ENCODE results near the gene STK11IP. TPM values are rescaled to one million over a fixed set of nuclear protein-coding genes. Genes with fewer than 3 reads are reported as not detected.

STK11IP gene
- total RNA-seq, 3 donors from 2014 or later, result 34.6 to 42.0 (median 39.6) TPM

DNA sequence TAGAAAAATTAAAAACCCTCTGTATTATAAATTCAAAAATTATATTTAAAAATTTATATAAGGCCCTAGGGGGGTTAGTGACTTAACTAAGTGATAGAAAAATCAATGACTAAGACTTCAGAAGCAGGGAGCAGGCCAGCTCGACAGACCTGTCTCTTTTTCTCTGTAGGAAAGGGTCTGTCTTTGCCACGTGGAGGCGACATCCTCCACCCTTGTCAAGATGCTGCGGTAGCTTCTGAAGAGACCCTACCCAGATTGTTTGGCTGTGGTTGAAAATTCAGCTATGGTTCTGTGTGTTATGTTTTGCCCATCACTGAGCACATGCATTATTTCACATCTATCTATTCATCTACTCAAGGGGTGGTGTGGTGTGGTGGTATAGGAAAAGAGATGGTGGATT, 21.6 kb downstream of the STK11IP start:
- no peak for DNase-seq
- no peak overlapping the region for H3K4me3 ChIP-seq
- no peaks in the 10 kb centered on the region for H3K4me1 ChIP-seq (ENCODE audit: low read depth)
- no peak for ATAC-seq
- TF ChIP-seq, protein P1, sequence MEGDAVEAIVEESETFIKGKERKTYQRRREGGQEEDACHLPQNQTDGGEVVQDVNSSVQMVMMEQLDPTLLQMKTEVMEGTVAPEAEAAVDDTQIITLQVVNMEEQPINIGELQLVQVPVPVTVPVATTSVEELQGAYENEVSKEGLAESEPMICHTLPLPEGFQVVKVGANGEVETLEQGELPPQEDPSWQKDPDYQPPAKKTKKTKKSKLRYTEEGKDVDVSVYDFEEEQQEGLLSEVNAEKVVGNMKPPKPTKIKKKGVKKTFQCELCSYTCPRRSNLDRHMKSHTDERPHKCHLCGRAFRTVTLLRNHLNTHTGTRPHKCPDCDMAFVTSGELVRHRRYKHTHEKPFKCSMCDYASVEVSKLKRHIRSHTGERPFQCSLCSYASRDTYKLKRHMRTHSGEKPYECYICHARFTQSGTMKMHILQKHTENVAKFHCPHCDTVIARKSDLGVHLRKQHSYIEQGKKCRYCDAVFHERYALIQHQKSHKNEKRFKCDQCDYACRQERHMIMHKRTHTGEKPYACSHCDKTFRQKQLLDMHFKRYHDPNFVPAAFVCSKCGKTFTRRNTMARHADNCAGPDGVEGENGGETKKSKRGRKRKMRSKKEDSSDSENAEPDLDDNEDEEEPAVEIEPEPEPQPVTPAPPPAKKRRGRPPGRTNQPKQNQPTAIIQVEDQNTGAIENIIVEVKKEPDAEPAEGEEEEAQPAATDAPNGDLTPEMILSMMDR (IDR thresholded peaks at IDR 0.05), result no peak
- no peaks in the 10 kb centered on the region for H3K9me3 ChIP-seq
- intact Hi-C loops (cut with DNase I, micrococcal nuclease), result no loop called here
- no peaks in the 10 kb centered on the region for H3K36me3 ChIP-seq (ENCODE audit: low read depth)

DNA sequence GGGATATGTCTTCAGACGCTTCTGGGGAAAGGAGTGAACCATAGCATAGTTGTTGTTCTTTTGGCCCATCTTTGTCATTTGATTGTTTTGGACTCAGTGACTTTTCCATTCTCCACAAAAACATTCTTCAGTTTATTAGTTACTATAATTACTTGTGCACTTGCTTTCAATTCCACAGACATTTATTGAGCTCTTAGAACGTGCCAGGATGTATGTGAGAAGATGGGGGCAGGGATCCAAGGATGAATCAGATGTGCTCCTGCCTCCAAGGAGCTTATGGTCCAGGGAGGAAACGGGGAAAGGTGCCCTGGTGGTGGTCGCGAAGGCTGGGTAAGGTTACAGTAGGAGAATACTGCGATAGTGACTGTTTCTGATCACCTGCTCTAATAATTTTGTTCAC, 22.9 kb downstream of the STK11IP start:
- no peaks in the 10 kb centered on the region for H3K4me1 ChIP-seq (ENCODE audit: low read depth)
- TF ChIP-seq, protein P1 (IDR thresholded peaks at IDR 0.05), result no peak
- intact Hi-C loops (cut with DNase I, micrococcal nuclease), result no loop called here
- H3K9me3 ChIP-seq, result no peaks in the 10 kb centered on the region
- H3K4me3 ChIP-seq, result no peak overlapping the region
- ATAC-seq (no peak), DNase-seq (no peak)
- no peaks in the 10 kb centered on the region for H3K36me3 ChIP-seq (ENCODE audit: low read depth)

DNA sequence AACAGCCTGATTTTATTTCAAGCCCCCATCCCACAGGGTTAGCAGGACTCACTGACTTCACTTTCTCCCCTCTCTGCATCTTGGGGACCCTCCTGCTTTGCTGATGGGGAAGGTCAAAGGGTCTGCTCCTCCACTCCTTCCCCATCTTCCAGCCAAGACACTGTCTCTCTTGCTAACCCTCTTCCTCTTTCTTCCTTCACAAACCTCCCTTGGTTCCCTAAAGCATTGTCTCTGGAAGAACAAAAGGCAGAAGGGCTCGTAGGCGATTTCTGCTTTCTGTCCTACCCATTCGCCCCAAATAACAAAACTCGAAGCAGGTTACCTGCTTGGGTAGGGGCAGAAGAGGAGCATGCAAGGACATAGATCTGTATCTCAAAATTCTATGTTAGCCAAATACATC, 24.3 kb downstream of the STK11IP start:
- TF ChIP-seq, protein P1 (IDR thresholded peaks at IDR 0.05), result no peak
- ATAC-seq (no peak), DNase-seq (no peak)
- Histone ChIP-seq H3K4me1 (ENCODE audit: low read depth) (no peaks in the 10 kb centered on the region), H3K9me3 (no peaks in the 10 kb centered on the region), H3K36me3 (ENCODE audit: low read depth) (no peaks in the 10 kb centered on the region), H3K4me3 (no peak overlapping the region)
- intact Hi-C loops (cut with DNase I, micrococcal nuclease), result no loop called here

DNA sequence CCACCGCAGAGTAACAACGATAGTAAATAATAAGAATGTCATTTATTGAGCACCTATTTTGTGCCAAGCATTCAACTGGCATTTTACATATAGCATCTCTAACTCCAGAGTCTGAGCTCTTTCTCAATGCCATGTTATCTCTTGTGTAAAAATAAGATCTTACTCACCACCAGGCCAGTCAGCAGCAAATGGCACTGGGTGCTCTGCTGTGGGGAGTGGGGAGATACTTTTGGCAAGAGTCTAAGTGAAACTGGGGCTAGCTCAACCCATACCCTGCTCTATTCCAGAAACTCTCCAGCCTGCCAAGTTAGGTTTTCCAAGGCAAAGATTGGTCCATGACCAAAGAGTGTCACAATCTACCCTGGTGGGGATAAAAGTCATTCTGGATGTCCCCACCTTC, 24.8 kb downstream of the STK11IP start:
- intact Hi-C loops (cut with DNase I, micrococcal nuclease), result no loop called here
- TF ChIP-seq, protein P1 (IDR thresholded peaks at IDR 0.05), result no peak
- DNase-seq (no peak), ATAC-seq (no peak)
- Histone ChIP-seq H3K9me3 (no peaks in the 10 kb centered on the region), H3K4me3 (no peak overlapping the region), H3K36me3 (ENCODE audit: low read depth) (no peaks in the 10 kb centered on the region), H3K4me1 (ENCODE audit: low read depth) (no peaks in the 10 kb centered on the region)

DNA sequence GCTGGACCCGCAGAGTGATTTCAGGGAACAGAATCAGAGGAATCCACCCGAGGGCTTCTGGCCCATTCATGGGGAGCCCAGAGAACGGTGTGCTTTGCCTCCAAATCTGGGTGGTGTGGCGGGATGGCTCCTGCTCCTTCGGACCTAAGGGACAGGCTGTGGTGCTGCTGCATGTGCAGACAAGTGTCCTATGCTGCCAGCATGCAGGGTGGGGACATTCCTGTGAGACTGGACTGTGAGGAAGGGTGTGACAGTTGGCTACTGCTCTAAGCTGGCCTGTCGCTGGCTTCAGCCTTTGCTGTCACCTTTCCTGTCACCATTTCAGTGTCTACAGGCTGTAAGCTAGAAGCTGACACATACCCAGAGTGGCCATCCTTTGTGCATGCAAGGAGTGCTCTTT, 26.9 kb downstream of the STK11IP start:
- intact Hi-C loops (cut with DNase I, micrococcal nuclease), result no loop called here
- Histone ChIP-seq H3K4me1 (ENCODE audit: low read depth) (peaks cover 7% of the 10 kb centered on the region), H3K9me3 (no peaks in the 10 kb centered on the region), H3K36me3 (ENCODE audit: low read depth) (no peaks in the 10 kb centered on the region), H3K4me3 (no peak overlapping the region)
- DNase-seq (no peak), ATAC-seq (no peak)
- TF ChIP-seq, protein P1 (IDR thresholded peaks at IDR 0.05), result no peak

DNA sequence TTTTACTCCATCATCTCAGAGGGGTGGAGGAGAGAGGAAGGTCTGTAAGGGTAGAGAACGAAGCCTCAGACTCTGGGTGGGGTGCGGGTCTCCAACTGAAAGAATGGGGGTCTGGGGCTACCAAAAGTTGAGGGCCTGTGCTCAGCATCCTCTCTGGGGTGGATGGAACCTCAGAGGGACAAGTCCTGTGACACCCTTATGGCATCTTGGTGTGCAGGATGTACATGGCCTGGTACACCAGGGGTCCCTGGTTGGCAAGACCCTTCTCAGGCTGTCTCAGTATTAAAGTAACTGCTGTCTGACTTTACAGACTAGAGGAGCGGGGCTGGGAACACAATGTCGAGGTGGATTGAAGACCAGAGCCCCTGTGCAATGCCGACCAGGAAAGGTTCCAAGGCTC, 27.5 kb downstream of the STK11IP start:
- Histone ChIP-seq H3K4me3 (no peak overlapping the region), H3K9me3 (no peaks in the 10 kb centered on the region), H3K36me3 (ENCODE audit: low read depth) (no peaks in the 10 kb centered on the region), H3K4me1 (ENCODE audit: low read depth) (peaks cover 7% of the 10 kb centered on the region)
- no peak for ATAC-seq
- no peak for DNase-seq
- intact Hi-C loops (cut with DNase I, micrococcal nuclease), result no loop called here
- TF ChIP-seq, protein P1 (IDR thresholded peaks at IDR 0.05), result no peak
